Measurements from ENCODE around the gene TET2.

The TET2 gene

GRCh38 chr4:105236916-105237311 is 90.2 kb downstream of the TET2 start:
- H3K27ac Mint-ChIP-seq: no peak overlapping the region
- H3K4me3 Mint-ChIP-seq: no peak overlapping the region
- TF ChIP-seq CTCF (IDR thresholded peaks at IDR 0.05): no peak
- no peak for DNase-seq
- H3K36me3 Mint-ChIP-seq (ENCODE audit: low read depth): peaks cover 59% of the 10 kb centered on the region
- no peaks in the 10 kb centered on the region for H3K9me3 Mint-ChIP-seq
- H3K4me1 Mint-ChIP-seq: no peaks in the 10 kb centered on the region
- H3K27me3 Mint-ChIP-seq (ENCODE audit: low read depth, poor library complexity): no peaks in the 10 kb centered on the region

GRCh38 chr4:105240037-105240436 is 93.4 kb downstream of the TET2 start:
- Mint-ChIP-seq H3K27ac (no peak overlapping the region), H3K9me3 (no peaks in the 10 kb centered on the region), H3K27me3 (ENCODE audit: low read depth, poor library complexity) (no peaks in the 10 kb centered on the region)

GRCh38 chr4:105241451-105241850 is 94.8 kb downstream of the TET2 start:
- Mint-ChIP-seq H3K4me3 (no peak overlapping the region), H3K4me1 (no peaks in the 10 kb centered on the region), H3K27ac (no peak overlapping the region), H3K27me3 (ENCODE audit: low read depth, poor library complexity) (no peaks in the 10 kb centered on the region), H3K9me3 (no peaks in the 10 kb centered on the region), H3K36me3 (ENCODE audit: low read depth) (peaks cover 31% of the 10 kb centered on the region)
- TF ChIP-seq CTCF (IDR thresholded peaks at IDR 0.05): no peak
- no peak for DNase-seq

More at GRCh38 chr4:105240037-105240436, 93.4 kb downstream of the TET2 start:
- DNase-seq: no peak
- TF ChIP-seq CTCF (IDR thresholded peaks at IDR 0.05): no peak
- no peak overlapping the region for H3K4me3 Mint-ChIP-seq
- H3K36me3 Mint-ChIP-seq (ENCODE audit: low read depth): peaks cover 45% of the 10 kb centered on the region
- H3K4me1 Mint-ChIP-seq: no peaks in the 10 kb centered on the region

- no peak for DNase-seq
- no peaks in the 10 kb centered on the region for H3K4me1 Mint-ChIP-seq
- H3K27me3 Mint-ChIP-seq (ENCODE audit: low read depth, poor library complexity): no peaks in the 10 kb centered on the region
- peak overlapping the region; percentile 57 for H3K27ac Mint-ChIP-seq
- peaks cover 14% of the 10 kb centered on the region for H3K36me3 Mint-ChIP-seq (ENCODE audit: low read depth)
- TF ChIP-seq CTCF (IDR thresholded peaks at IDR 0.05): no peak
- no peaks in the 10 kb centered on the region for H3K9me3 Mint-ChIP-seq
- no peak overlapping the region for H3K4me3 Mint-ChIP-seq
Observed at GRCh38 chr4:105243446-105243845, 96.8 kb downstream of the TET2 start.

GRCh38 chr4:105246712-105247111 is 100.0 kb downstream of the TET2 start:
- no peaks in the 10 kb centered on the region for H3K9me3 Mint-ChIP-seq
- no peak for TF ChIP-seq CTCF (IDR thresholded peaks at IDR 0.05)
- no peaks in the 10 kb centered on the region for H3K4me1 Mint-ChIP-seq
- H3K27me3 Mint-ChIP-seq (ENCODE audit: low read depth, poor library complexity): no peaks in the 10 kb centered on the region
- H3K4me3 Mint-ChIP-seq: no peak overlapping the region
- peaks cover 8% of the 10 kb centered on the region for H3K36me3 Mint-ChIP-seq (ENCODE audit: low read depth)
- no peak for DNase-seq
- no peak overlapping the region for H3K27ac Mint-ChIP-seq

- no peak overlapping the region for H3K27ac Mint-ChIP-seq
- H3K9me3 Mint-ChIP-seq: no peaks in the 10 kb centered on the region
- H3K4me3 Mint-ChIP-seq: no peak overlapping the region
- peaks cover 21% of the 10 kb centered on the region for H3K36me3 Mint-ChIP-seq (ENCODE audit: low read depth)
- TF ChIP-seq CTCF (IDR thresholded peaks at IDR 0.05): no peak
- H3K27me3 Mint-ChIP-seq (ENCODE audit: low read depth, poor library complexity): no peaks in the 10 kb centered on the region
- DNase-seq: no peak
- H3K4me1 Mint-ChIP-seq: no peaks in the 10 kb centered on the region
Observed at GRCh38 chr4:105248613-105249012, 101.9 kb downstream of the TET2 start.

Data from nephron progenitor cell (in vitro differentiated cells).